GM21423 (cell line): ENCODE measurements around the gene SARM1.
"Not testable (repeated sequence)": the region's sequence is repeated elsewhere in the genome, so short reads cannot be mapped to it uniquely, and the experiment has no call there.

Source experiments
- ATAC-seq: cut with Tn5 transposase; IDR thresholded peaks from one replicate; pipeline ENCODE4 v1.9.1; 2021; ENCODE audit warnings: mild to moderate bottlenecking, moderate library complexity; ENCODE audit not compliant: unreplicated experiment

Gene SARM1

DNA sequence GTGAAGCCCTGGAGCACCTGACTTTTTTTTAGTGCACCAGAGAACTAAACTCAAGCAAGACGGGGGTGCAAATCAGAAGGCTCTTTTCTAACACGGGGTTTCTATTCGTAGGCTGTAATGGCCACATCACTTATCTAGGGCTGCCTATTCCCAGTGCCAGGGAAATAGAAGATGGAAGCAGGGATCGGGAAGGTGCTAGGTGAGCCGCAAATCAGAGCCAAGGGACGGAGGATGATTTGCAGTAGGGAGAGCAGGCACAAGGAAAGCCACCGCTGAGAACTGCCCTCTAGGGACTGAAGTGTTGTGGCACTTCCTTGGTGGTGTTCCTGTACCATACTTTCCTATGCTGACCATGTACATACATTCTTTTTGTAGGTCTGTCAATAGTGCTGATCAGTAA, 42.3 kb downstream of the SARM1 start:
- ATAC-seq = no peak

DNA sequence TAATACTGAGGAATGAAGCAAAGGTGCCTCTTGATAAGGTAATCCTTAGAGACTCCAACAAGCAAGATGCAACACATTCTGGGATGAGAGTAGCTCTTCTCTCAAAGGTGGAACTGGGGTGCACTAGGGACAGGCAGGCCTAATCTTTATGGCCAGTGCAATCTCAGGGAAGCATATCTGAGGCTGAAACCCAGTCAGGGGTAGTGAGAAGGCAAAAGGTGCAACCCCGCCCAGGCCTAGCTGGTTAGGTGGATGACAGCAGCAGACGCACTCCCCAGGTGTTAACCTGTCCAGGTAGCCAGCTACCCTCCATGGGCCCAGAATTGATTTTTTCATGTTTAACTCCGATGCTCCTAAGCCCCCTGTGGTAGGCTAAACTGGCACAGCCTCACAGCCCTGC, 44.4 kb downstream of the SARM1 start:
- ATAC-seq = no peak

DNA sequence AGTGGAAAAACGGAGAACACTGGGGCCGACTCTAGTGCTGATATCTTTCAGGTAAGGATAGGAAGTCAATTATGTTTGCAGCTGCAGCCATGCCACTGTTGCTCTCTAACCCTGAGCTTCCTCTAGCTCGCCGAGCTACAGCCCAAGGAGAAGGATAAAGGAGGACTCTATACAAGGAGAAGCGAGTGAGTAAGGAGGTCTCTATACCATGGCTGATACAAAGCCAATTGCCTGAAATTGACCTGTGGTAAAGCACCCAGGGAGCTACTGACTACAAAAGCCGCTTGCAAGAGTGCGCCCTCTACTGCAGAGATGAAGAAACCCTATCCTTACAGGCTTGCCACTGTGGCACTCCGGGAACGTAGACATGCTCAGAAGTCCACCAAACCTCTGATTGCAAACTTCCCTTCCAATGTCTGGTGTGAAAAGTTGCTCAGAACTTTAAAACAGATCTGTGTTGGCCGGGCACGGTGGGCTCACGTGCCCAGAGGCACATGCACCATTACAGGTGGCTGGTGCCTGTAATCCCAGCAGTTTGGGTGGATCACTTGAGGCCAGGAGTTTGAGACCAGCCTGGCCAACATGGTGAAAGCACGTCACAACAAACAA, 45.3 kb downstream of the SARM1 start:
- no peak for ATAC-seq

DNA sequence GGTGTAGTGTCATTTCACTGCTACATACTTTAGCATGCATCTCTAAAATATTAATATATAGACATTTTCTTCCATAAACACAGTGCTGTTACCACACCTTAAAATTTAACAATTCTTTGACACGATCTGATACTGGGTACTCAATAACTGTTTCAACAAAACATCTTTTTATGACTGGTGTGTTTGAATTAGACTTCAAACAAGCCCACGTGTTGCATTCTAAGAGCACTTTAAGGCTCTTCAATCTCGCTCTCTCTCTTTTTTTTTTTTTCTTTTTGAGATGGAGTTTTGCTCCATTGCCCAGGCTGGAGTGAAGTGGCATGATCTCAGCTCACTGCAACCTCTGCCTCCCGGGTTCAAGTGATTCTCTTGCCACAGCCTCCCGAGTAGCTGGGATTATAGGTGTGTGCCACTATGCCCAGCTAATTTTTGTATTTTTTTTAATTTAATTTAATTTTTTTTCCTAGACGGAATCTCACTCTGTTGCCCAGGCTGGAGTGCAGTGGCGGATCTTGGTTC, 50.4 kb downstream of the SARM1 start:
- ATAC-seq = no peak

DNA sequence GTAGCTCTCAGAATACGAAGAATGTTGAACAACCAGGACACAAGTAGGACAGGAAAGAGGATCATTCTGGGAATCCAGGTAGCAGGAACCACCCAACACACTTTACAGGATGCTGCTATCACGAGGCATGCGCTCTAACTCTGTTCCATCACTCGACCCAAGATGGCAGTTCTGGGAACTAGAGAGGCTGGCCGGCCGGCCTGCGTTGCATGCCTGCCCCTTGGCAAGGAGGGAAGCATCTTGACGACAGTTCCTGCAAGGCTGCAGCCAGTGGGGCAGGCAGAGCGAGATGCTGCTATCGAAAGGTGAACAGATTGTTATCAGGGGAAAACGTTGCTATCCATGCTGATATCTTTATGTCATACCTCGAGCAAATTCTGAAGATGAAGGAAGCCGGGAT, 53.7 kb downstream of the SARM1 start:
- ATAC-seq = no peak

DNA sequence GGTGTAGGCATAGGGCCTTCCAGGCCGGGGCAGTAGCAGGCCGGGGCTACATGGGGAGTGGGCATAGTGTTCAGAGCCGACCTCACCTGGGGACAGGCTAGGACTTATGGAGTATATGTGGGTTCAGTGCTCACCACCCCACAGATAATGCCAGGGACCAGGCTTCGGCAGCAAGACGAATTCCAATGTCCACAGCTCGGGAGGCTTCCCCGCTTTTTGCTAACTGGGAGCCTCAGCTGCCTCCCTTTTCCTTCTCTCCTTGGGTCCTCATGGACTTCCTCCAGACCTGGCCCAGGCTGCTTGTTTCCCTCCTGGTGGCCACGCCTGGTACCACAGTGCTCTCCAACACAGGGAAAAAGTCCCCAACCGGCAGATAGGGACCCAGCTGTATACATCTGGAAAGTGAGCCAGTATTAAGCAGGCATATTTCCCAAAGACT, 54.6 kb downstream of the SARM1 start:
- ATAC-seq = no peak

DNA sequence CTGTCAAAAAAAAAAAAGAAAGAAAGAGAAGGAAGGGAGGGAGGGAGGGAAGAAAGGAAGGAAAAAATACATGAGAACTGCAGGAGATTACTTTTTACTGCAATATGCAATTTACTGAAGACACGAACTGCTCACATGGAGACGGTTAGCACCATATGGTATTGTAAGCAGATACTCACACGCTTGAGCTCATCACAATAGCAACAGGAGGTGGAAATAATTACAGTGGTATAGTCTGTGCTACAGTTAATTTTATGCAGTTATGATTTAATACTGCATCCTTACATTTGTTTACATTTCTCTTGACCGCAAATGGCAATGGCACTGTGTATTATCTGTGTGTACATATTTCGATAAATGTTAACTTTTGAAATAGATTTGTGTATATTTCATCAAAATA, 55.9 kb downstream of the SARM1 start:
- no peak for ATAC-seq

DNA sequence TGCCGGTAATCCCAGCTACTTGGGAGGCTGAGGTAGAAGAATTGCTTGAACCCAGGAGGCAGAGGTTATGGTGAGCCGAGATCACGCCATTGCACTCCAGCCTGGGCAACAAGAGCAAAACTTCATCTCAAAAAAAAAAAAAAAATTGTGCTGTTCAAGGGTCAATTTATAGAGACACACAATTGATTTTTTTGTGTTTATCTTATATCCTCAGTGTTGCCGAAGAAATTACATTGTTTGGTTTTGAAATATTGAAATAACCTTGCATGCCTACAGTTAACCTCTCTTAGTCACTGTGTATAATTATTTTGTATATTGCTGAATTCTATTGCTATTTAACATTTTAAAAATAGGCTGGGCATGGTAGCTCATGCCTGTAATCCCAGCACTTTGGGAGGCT, 56.5 kb downstream of the SARM1 start:
- not testable (repeated sequence) for ATAC-seq

DNA sequence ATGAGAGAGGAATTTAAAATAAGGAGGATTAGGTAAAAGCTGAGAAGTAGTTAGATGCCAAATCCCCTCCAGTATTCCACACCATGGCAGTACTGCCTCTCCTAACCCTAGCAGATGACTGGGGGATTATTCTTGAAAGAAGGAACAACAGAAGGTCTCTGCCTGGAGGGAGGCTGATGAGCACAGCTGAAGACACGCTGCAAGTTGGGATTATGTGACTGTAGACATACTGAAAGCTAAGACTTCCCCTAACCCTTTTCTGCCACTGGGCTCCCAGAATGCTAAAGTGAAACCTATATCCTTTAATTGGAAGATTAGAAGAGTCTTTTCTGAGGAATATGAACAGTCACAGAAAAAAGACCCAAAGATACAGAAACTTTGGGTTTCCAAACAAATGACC, 62.2 kb downstream of the SARM1 start:
- ATAC-seq = no peak

DNA sequence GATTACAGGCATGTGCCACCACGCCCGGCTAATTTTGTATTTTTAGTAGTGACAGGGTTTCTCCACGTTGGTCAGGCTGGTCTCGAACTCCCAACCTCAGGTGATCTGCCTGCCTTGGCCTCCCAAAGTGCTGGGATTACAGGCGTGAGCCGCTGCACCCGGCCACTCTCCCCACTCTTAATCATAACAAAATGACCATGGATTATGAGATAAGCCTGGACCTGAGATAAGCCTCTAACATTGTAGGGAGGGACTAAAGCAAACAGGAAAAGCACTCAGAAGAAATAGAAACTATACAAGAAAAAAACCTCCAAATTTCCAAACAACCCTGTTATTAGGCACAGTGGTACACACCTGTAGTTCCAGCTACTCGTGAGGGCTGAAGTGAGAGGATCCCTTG, 62.8 kb downstream of the SARM1 start:
- not testable (repeated sequence) for ATAC-seq

DNA sequence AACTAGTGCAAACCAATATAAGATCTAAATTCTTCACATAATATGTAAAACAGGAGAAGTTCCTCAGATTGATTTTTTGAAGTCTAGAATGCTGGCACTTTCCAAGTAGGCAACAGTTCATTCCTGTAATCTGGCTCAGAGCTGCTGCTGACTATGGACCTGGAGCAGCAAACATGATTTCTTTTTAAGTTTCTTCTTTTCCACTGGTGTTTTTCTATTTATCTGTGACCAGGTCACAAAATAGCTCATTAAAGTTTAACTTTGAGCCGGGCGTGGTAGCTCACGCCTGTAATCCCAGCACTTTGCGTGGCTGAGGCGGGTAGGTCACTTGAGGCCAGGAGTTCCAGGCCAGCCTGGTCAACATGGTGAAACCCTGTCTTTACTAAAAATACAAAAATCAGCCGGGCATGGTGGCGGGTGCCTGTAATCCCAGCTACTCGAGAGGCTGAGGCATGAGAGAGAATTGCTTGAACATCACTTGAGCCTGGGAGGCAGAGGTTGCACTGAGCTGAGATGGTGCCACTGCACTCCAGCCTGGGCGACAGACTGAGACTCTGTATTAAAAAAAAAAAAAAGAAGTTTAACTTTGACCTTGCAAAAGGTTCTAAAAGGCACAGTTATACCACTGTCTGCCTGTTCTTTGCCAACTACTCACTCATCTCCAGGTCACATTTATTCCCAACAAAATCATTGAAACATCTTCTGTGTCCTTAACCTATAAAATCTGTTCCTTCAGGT, 72.6 kb downstream of the SARM1 start:
- ATAC-seq = no peak

DNA sequence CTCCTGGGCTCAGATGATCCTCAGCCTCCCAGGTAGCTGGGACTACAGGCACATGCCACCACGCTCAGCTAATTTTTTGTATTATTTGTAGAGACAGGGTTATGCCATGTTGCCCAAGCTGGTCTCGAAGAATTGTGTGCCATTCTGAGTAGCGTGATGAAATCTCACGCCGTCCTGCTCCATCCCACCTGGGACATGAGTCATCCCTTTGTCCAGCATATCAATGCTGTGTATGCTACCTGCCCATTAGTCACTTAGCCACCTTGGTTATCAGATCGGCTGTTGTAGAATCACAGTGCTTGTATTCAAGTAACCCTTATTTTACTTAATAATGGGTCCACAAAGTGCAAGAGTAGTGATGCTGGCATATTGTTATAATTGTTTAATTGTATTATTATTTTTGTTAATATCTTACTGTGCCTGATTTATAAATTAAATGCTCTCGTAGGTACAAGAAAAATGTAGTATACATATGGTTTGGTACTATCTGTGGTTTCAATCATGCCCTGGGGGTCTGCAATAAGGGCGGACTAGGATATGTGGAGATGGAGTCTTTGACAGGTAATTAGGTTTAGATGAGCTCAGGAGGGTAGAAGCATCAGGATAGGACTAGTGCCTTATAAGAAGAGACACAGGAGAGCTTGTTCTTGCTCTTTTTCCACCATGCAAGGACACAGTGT, 75.4 kb downstream of the SARM1 start:
- no peak for ATAC-seq

DNA sequence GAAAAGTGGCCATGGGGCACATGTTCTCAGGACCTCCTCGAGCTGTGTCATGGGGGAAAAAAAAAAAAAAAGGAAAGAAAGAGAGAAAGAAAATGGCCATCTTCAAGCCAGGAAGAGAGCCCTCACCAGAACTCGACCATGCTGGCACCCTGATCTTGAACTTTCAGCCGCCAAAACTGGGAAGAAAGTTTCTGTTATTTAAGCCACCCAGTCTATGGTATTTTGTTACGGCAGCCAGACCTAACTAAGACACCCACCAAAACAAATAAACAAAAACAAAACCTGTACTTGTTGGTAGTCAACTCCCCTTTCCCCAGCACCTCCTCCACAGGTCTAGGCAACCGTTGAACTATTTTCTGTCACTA, 75.9 kb downstream of the SARM1 start:
- no peak for ATAC-seq

DNA sequence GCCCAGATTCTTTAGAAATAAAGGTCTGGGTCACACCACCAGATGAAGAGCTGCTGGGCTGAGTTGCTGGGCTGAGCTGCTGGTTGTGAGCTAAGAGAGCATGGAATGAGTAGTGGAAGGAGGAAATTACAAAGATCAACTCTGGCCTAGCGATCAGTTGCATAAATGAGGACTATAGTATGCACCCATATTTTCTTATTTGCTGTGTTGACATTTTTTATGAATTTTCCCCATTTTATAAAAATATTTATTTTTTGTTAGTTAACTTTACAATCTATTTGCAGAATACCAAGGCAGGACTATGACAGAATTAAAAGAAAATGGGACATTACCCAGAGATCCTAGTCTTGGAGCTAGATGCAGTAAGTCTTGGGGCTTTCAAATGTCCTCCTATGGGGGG, 78.4 kb downstream of the SARM1 start:
- ATAC-seq = no peak
